GM18519 (cell line): Measurements from ENCODE around the gene LILRB3.
"Not testable (repeated sequence)": the region's sequence is repeated elsewhere in the genome, so short reads cannot be mapped to it uniquely, and the experiment has no call there.

ENCODE experiments used
- ATAC-seq: cut with Tn5 transposase; IDR thresholded peaks from one replicate; pipeline ENCODE4 v1.9.1; 2021; ENCODE audit warnings: mild to moderate bottlenecking, moderate library complexity; ENCODE audit not compliant: unreplicated experiment, low FRiP score

LILRB3 gene

DNA sequence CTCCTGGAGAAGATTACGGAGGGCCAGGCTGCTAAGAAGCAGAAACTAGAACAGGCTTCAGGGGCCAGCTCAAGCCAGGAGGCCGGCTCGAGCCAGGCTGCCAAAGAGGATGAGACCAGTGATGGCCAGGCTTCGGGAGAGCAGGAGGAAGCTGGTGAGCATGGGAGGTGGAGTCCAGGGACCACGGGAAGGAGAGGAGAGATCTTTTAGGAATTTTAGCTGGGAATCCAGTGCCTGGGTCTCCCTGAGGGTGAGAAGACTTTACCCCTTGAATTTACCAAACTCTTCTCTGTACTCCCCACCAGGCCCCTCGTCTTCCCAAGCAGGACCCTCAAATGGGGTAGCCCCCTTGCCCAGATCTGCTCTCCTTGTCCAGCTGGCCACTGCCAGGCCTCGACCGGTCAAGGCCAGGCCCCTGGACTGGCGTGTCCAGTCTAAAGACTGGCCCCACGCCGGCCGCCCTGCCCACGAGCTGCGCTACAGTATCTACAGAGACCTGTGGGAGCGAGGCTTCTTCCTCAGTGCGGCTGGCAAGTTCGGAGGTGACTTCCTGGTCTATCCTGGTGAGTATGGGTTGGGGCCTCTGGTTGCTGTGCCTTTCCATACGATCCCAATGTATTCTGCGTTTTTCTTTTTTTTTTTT lies 30.9 kb downstream of the LILRB3 start:
- ATAC-seq, result no peak

GRCh38 chr19:54191011-54191810 lies 31.6 kb downstream of the LILRB3 start, which contains the start of gene TSEN34:
TSEN34 (plus strand) TSS chr19:54191308; CDS start chr19:54191365, 57 bp downstream.
- peak; percentile 15 for ATAC-seq

DNA sequence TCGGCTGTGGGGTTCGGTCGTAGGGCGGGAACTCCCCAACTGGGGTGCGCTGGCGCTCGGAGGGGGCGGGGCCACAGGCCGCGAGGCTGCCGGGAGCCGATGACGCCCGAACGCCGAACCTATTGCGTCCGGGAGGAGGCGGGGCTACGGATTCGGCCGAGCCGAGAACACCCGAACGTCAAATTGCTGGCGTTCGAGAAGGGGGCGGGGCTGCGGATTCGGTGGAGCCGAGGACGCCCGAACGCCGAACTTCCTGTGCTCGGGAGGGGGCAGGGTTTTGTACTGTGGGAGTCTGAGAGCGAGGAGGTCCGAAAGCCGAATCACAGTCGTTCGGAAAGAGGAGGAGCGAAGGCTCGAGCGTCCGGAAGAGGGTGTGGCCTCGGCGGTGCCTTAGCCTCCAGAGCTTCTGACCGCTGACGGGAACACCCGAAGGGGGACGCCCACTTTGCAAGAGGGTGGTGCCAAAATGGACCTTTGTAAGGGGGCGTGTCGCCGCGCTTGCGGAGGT lies 32.2 kb downstream of the LILRB3 start:
- ATAC-seq, result peak; percentile 32

DNA sequence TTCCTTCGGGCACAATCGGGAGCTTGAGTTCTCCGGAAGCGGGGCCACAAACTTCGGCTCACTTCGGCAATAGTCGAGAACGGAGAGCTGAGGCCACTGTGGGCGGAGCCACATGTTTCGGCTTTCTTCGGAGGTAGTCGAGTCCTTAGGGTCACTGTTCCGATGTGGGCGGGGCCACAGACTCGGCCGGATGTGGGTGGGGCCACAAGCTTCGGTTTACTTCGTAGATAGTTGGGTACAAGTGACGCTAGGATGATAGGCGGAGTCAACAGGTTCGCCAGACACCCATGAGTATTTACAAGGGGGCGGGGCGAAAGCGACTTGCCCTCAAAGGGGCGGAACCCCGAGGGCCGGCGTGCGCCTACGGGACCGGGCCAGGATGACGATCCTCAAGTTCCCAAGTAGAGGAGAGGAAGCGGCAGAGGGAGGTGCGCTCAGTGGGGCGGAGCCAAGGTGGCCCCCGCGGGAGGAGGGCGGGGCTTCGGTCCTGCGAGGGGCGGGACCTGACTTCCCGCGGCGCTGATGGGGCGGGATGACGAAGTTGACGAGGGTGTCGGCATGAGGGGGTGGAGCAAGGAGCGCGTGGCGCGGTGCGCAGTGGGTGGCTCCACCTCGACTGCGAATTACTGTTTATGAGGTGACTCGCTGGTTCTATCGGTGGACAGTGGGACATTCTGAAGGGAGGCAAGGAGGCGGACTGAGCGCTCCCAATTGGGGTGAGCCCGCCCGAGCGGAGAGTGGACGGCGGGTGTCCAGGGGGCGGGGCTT lies 32.9 kb downstream of the LILRB3 start:
- ATAC-seq, result peak; percentile 38

GRCh38 chr19:54189145-54189734 lies 33.6 kb downstream of the LILRB3 start, which contains the start of gene MBOAT7:
MBOAT7 (minus strand) TSS chr19:54189580; CDS start chr19:54188508, 1,072 bp downstream.
- ATAC-seq, result peak; percentile 16

DNA sequence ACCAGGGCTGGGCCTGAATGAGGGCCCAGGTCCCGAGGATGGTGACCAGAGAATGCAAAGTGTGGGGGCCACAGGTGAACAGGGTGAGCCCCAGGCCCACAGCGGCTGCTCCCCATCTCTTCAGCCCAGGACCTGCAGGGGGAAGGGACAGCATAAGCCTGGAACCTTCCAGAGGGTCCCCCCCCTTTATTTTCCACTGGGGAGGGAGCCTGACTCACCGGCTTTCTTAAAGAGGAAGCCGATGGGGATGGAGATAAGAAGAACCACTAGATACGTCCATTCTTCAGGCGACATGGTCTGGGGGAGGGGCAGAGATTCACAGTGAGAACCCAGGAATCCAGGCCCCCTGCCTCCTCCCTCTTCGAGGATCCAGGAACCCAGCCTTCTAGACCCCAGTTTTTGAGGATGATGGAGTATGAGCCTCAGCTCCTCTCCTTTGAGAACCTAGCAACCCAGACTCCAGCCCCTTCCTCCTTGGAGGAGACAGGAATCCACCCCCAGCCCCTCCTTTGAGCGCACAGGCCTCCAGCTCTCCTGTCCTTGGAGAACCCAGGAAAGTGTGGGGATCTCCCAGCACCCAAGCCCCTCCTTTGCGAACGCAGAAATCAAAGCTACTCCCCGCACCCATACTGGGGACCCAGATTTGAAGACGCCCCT lies 34.5 kb downstream of the LILRB3 start:
- ATAC-seq, result no peak

DNA sequence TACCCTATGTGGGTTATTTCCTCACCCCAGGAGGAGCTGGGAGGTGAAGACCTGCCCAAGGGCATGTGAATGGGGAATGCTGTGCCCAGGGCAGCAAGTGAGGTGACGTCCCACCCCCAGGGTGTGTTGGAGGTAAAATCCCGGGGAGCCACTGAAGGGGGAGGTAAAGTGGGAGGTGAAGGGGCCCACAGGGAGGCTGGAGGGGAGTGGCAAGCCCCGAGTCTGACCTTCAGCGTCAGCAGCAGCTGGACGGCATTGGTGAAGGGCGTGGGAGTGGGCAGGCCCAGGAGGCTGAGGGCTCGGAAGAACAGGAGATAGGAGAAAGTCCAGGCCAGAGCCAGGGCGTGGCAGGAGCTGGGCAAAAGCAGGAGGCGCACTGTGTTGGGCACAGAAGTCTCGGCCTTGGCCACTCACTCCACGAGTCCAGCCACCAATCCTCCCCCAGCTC lies 35.8 kb downstream of the LILRB3 start:
- ATAC-seq, result no peak

DNA sequence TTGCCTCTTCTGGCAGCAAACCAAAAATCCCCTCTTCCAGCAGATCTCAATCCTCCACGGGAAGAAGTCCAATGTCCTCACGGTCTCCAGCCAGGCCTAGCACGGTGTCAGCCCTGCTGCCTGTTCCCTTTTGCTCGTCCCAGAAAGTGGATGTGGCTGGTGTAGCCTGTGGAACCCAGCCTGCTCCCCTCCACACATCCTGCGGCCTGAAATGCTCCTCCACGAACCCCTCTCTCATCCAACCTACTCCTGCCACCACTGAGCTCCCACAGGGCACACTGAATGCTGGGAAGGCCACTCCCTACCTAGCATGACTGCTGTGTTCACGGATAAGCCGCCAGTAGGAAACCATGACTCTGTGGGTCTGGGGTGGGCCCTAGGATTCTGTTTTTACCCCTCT lies 36.5 kb downstream of the LILRB3 start:
- no peak for ATAC-seq

DNA sequence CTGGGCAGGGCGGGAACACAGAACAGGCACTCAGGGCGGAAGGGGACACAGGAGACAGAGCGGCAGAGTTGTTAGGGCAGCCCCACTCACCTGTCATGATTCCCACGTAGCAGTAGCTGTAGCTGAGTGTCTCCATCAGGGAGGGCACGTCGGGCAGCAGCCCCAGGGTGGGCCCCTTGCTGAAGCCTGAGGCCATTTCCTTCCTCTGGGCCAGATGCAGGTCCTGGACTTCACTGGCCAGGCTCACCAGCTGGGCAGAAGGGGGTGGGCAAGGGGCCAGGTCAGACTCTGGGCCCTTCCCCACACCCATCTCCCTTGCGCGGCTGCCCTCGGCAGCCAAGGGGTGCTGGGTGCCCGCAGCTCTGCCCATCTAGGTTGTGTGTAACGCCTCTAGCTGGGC lies 39.4 kb downstream of the LILRB3 start:
- no peak for ATAC-seq

DNA sequence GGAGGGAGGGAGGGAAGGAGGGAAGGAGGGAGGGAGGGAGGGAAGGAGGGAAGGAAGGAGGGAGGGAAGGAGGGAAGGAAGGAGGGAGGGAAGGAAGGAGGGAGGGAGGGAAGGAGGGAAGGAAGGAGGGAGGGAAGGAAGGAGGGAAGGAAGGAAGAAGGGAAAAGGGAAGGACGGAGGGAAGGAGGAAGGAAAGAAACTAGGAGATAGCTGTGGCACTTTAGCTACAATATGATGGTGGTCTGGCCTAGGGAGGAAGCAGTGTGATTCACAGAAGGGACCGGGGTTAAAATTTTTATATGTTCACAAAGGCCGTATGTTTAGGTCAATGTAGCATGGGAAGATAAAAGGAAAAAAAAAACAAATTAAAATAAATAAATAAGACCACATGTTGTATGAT lies 40.9 kb downstream of the LILRB3 start:
- ATAC-seq, result not testable (repeated sequence)

GRCh38 chr19:54180691-54181091 lies 42.1 kb downstream of the LILRB3 start:
- ATAC-seq, result no peak

DNA sequence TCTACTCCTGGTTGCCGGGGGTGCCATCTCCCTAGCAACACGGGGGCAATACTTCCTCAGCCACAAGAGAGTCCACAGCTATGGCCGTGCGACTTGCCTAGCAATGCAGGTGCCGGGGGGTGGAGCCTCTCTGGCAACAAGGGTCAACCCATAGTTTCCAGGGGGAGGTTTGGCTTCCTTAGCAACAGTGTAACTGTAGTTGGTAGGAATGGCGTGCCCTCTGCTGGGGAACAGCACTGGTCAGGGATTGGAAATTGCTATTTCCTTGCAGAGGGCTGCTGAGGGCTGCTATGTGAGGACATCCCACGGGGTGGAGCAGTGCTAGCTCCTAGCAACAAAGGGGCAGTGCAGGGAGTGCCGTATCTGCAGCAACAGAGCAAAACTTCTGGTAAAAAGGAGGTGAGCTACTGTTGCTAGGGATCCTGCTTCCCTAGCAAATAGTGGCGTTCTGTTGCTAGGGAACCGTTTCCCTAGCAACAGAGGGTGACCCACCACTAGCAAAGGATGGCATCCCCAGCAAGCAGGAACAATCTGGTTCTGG lies 42.8 kb downstream of the LILRB3 start:
- ATAC-seq, result no peak

- no peak for ATAC-seq
Observed at GRCh38 chr19:54179262-54179852, 43.5 kb downstream of the LILRB3 start.

- no peak for ATAC-seq
Observed at GRCh38 chr19:54178581-54179261, 44.1 kb downstream of the LILRB3 start.

GRCh38 chr19:54173951-54174834 lies 48.6 kb downstream of the LILRB3 start:
- no peak for ATAC-seq

DNA sequence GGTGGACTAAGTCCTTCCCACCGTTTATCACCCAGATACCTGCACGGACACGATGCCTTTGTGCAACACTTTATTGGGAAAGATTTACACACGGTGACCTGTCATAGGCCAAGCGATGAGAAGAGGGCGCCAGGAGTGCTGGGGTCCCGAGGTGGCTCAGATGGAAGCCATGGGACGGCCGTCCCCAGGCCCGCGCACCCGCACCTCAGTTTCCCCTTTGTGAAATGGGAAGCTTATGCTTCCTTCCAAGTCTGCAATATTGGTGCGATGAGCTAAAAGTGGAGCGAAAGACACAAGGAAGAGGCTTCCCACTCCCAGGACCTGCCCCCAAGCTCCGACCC lies 49.5 kb downstream of the LILRB3 start:
- ATAC-seq, result no peak

- ATAC-seq, result no peak
Observed at GRCh38 chr19:54172471-54173358, 50.1 kb downstream of the LILRB3 start, which contains the start of gene TMC4. TMC4 (minus strand) TSS chr19:54173160; CDS start chr19:54173117, 43 bp downstream.
